H1 (cell line): ENCODE measurements around the gene SLC5A10. TPM values are rescaled to one million over a fixed set of nuclear protein-coding genes. Genes with fewer than 3 reads are reported as not detected.

ENCODE experiments used
- CHD7 ChIP-seq: fragments of 300-600 bp; sonication (generic); IDR thresholded peaks from 2 replicates; pipeline ENCODE4 v1.7.1; 2012; ENCODE audit warnings: low read length, moderate library complexity, mild to moderate bottlenecking, inconsistent platforms; ENCODE audit not compliant: insufficient replicate concordance
- USF2 ChIP-seq: IDR thresholded peaks from 2 replicates; pipeline ENCODE4 v1.6.1; 2011; ENCODE audit warnings: low read length, improper control_type of control experiment
- polyA plus RNA-seq, 7 experiments: library from polyadenylated mRNA; depleted of rRNA in 3 of 7; stranded (reverse) in 5 of 7; unstranded in 2 of 7; fragments of >200 nt in 5 of 7; fragments of 200-250 nt in 2 of 7; gene quantifications; 1 replicate in 5 of 7; 2 replicates in 1 of 7; 4 replicates in 1 of 7; pipeline versions ENCODE4 v1.2.1 to v1.2.3, GENCODE V29; 2011 to 2013; ENCODE audit warnings: missing spikeins in 2 of 7, mixed read lengths in 2 of 7
- total RNA-seq: library from RNA; stranded (reverse); fragmentation: NEBNext Ultra II Directional; extraction: Animal tissue kit (Norgen Biotek cat#: 25700); gene quantifications from 2 replicates; pipeline ENCODE4 v1.2.1, GENCODE V29; 2021

SLC5A10 gene
- total and polyA plus RNA-seq, 2 of the 8 experiments (the other 6 are each of a cell fraction or from before 2014, with no cell fraction given), result 0.05 to 0.11 TPM

- no peak for TF ChIP-seq CHD7
- no peak for TF ChIP-seq USF2
Measured at GRCh38 chr17:18994631-18995030, 42.7 kb downstream of the SLC5A10 start (continued).
